GM23248 (cell line): ENCODE results near the gene CBFA2T3. TPM values are rescaled to one million over a fixed set of nuclear protein-coding genes. Genes with fewer than 3 reads are reported as not detected.

Experiments
- DNase-seq: peaks from one replicate; pipeline ENCODE4 v3.0.0-alpha.2; 2015
- H2AFZ ChIP-seq: fragments of 200-600 bp; sonication (generic); 2 replicates; pipeline ENCODE4 v1.6.1; 2016; ENCODE audit warnings: antibody characterized with exemption
- H3F3A ChIP-seq: fragments of 200-600 bp; sonication (generic); 2 replicates; pipeline ENCODE4 v1.6.1; 2016; ENCODE audit warnings: mild to moderate bottlenecking, antibody characterized with exemption, mixed run types; ENCODE audit not compliant: insufficient read depth
- H3K27ac ChIP-seq: fragments of 200-600 bp; sonication (generic); 2 replicates; pipeline ENCODE4 v1.5.1; 2016; ENCODE audit warnings: mild to moderate bottlenecking
- H3K27me3 ChIP-seq: fragments of 200-600 bp; sonication (generic); replicated peaks from 2 replicates; pipeline ENCODE4 v1.6.1; 2016; ENCODE audit warnings: mild to moderate bottlenecking; ENCODE audit not compliant: insufficient read depth
- H3K36me3 ChIP-seq: fragments of 200-600 bp; sonication (generic); 2 replicates; pipeline ENCODE4 v1.6.1; 2016; ENCODE audit warnings: low read depth, mild to moderate bottlenecking
- H3K4me1 ChIP-seq: fragments of 200-600 bp; sonication (generic); 2 replicates; pipeline ENCODE4 v1.6.1; 2016; ENCODE audit warnings: mild to moderate bottlenecking; ENCODE audit not compliant: insufficient read depth
- H3K4me2 ChIP-seq: fragments of 200-600 bp; sonication (generic); one replicate; pipeline ENCODE4 v1.6.1; 2016; ENCODE audit warnings: mild to moderate bottlenecking; ENCODE audit not compliant: unreplicated experiment
- H3K4me3 ChIP-seq: fragments of 200-600 bp; sonication (generic); 2 replicates; pipeline ENCODE4 v1.5.1; 2016; ENCODE audit warnings: mild to moderate bottlenecking
- H3K79me2 ChIP-seq: fragments of 200-600 bp; sonication (generic); 2 replicates; pipeline ENCODE4 v1.6.1; 2016; ENCODE audit warnings: mild to moderate bottlenecking; ENCODE audit not compliant: insufficient read depth
- H3K9ac ChIP-seq: fragments of 200-600 bp; sonication (generic); 2 replicates; pipeline ENCODE4 v1.6.1; 2016; ENCODE audit warnings: mild to moderate bottlenecking
- H3K9me2 ChIP-seq: fragments of 200-600 bp; sonication (generic); 2 replicates; pipeline ENCODE4 v1.6.1; 2016; ENCODE audit warnings: mixed run types, mild to moderate bottlenecking, moderate library complexity; ENCODE audit not compliant: insufficient read depth
- H3K9me3 ChIP-seq: fragments of 200-600 bp; sonication (generic); one replicate; pipeline ENCODE4 v1.6.1; 2017; ENCODE audit warnings: low read depth
- H4K20me1 ChIP-seq: fragments of 200-600 bp; sonication (generic); 2 replicates; pipeline ENCODE4 v1.6.0; 2016; ENCODE audit not compliant: insufficient read depth
- EZH2 ChIP-seq: fragments of 200-600 bp; sonication (generic); IDR thresholded peaks from 2 replicates; pipeline ENCODE4 v1.6.1; 2018; ENCODE audit warnings: antibody characterized with exemption, mild to moderate bottlenecking; ENCODE audit not compliant: insufficient read depth, poor library complexity, severe bottlenecking
- EZH2phosphoT487 ChIP-seq: fragments of 200-600 bp; sonication (generic); IDR thresholded peaks from 2 replicates; pipeline ENCODE4 v1.6.1; 2018; ENCODE audit warnings: antibody characterized with exemption, moderate library complexity, mild to moderate bottlenecking, low read depth; ENCODE audit not compliant: insufficient read depth
- WGBS, 2 experiments: methylation state at CpG; one replicate each; pipeline ENCODE4 v1.1.6; 2015 to 2017; ENCODE audit warnings: low lambda C conversion rate in 2 of 2, low coverage in 1 of 2; ENCODE audit errors: missing lambda C conversion rate in 2 of 2; 5-methylcytosine and 5-hydroxymethylcytosine counted together
- in situ Hi-C: fragments of 300-500 bp; cut with MboI; formaldehyde crosslinking; loops from 2 replicates; pipeline ENCODE4 v1.15.0; 2020
- polyA plus RNA-seq: library from polyadenylated mRNA; unstranded; fragments of >200 nt; fragmentation: Nextera tagmentation; extraction: Ambion mirVana; gene quantifications from 2 replicates; pipeline ENCODE4 v1.2.1, GENCODE V29; 2016
- total RNA-seq: library from RNA; depleted of rRNA; stranded (reverse); fragments of >200 nt; shearing (Covaris generic); gene quantifications from 2 replicates; pipeline ENCODE4 v1.2.3, GENCODE V29; 2014

CBFA2T3 gene
- total and polyA plus RNA-seq, 2 experiments from 2014 or later, result not detected

DNA sequence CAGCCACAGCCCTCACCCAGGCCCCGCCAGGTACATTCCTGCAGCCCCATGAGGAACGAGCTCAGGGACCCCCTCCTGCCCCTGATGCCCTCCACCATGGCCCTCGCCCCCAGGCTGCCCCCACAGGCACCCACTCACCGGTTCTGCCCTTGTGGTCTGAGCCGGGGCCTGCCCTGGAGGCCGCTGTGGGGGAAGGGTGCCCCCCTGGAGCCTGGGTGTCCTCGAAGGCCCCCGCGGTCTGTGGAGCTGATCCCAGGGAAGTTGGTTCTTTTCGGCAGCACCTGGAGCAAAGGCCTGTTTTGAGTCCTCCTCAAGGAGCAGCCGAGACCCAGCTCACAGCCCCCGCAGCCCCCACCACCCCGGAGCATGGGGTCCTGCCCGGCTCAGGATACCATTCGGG, 112.9 kb downstream of the CBFA2T3 start:
- no peak overlapping the region for H2AFZ ChIP-seq
- H3K4me2 ChIP-seq, result no peak overlapping the region
- H3K36me3 ChIP-seq, result no peaks in the 10 kb centered on the region
- H3F3A ChIP-seq, result no peaks in the 10 kb centered on the region
- H3K79me2 ChIP-seq, result peaks cover 2% of the 10 kb centered on the region; the same call in 1 of the 2 replicates
- no peaks in the 10 kb centered on the region for H4K20me1 ChIP-seq
- in situ Hi-C loops, result no loop called here
- no peaks in the 10 kb centered on the region for H3K4me1 ChIP-seq
- no peak overlapping the region for H3K27ac ChIP-seq
- 78 to 91% methylated on average over 8 to 12 of the region's 15 CpGs for WGBS, 2 experiments
- TF ChIP-seq EZH2 (no peak), EZH2phosphoT487 (no peak)
- H3K9ac ChIP-seq, result no peak overlapping the region
- H3K9me2 ChIP-seq, result no peaks in the 10 kb centered on the region
- H3K9me3 ChIP-seq, result no peaks in the 10 kb centered on the region
- no peak for DNase-seq
- H3K27me3 ChIP-seq, result no peaks in the 10 kb centered on the region
- H3K4me3 ChIP-seq, result no peak overlapping the region

- Histone ChIP-seq H2AFZ (no peak overlapping the region), H3K79me2 (peaks cover 7% of the 10 kb centered on the region; the same call in 1 of the 2 replicates), H3K9me3 (no peaks in the 10 kb centered on the region), H3K4me2 (no peak overlapping the region), H3K9ac (no peak overlapping the region), H4K20me1 (no peaks in the 10 kb centered on the region), H3K9me2 (no peaks in the 10 kb centered on the region), H3K4me1 (no peaks in the 10 kb centered on the region), H3F3A (no peaks in the 10 kb centered on the region), H3K36me3 (no peaks in the 10 kb centered on the region), H3K27ac (no peak overlapping the region), H3K27me3 (no peaks in the 10 kb centered on the region), H3K4me3 (no peak overlapping the region)
- WGBS, 2 experiments, result 68 to 71% methylated on average over 13 of the region's 13 CpGs
- in situ Hi-C loops, result no loop called here
- DNase-seq, result no peak
- no peak for TF ChIP-seq EZH2
- TF ChIP-seq EZH2phosphoT487, result no peak
These were observed 113.6 kb downstream of the CBFA2T3 start for GRCh38 chr16:88863426-88863825.

GRCh38 chr16:88862968-88863367, 114.0 kb downstream of the CBFA2T3 start:
- H3K4me3 ChIP-seq, result no peak overlapping the region
- H3K9me3 ChIP-seq, result no peaks in the 10 kb centered on the region

DNA sequence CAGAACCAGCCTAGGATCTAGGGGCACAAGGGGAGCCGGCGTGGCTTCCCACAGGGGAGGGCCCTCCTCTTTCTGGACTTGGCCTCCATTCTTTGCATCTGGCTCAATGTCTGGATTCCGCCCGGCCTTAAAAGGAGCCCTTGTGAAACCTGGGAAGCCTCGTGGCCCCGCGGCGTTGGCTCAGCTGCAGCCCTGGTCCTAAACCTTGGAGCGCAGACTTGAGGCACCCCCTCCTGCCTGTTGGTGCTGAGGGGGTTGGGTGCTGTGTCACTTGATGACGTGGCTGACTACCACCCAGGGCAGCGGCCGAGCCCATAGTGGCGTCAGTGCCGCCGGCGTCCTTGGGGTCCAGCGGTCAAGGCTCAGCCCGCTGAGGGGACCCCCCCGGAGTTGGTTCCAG, 115.6 kb downstream of the CBFA2T3 start:
- H3K36me3 ChIP-seq, result no peaks in the 10 kb centered on the region
- in situ Hi-C loops, result no loop called here
- WGBS, 2 experiments, result 95 to 96% methylated on average over 18 to 19 of the region's 19 CpGs
- no peaks in the 10 kb centered on the region for H3F3A ChIP-seq
- no peak overlapping the region for H3K27ac ChIP-seq
- no peaks in the 10 kb centered on the region for H3K27me3 ChIP-seq
- DNase-seq, result no peak
- H3K9ac ChIP-seq, result no peak overlapping the region
- no peak overlapping the region for H2AFZ ChIP-seq
- no peak overlapping the region for H3K4me3 ChIP-seq
- peaks cover 10% of the 10 kb centered on the region; the same call in 1 of the 2 replicates for H3K79me2 ChIP-seq
- no peaks in the 10 kb centered on the region for H3K9me2 ChIP-seq
- no peaks in the 10 kb centered on the region for H4K20me1 ChIP-seq
- TF ChIP-seq EZH2phosphoT487 (no peak), EZH2 (no peak)
- H3K4me1 ChIP-seq, result peaks cover 5% of the 10 kb centered on the region; the same call in 1 of the 2 replicates
- H3K9me3 ChIP-seq, result no peaks in the 10 kb centered on the region
- H3K4me2 ChIP-seq, result no peak overlapping the region

More at GRCh38 chr16:88862968-88863367, 114.0 kb downstream of the CBFA2T3 start:
- H3K27me3 ChIP-seq, result no peaks in the 10 kb centered on the region
- peaks cover 10% of the 10 kb centered on the region; the same call in 1 of the 2 replicates for H3K79me2 ChIP-seq
- H3F3A ChIP-seq, result no peaks in the 10 kb centered on the region
- H3K9me2 ChIP-seq, result no peaks in the 10 kb centered on the region
- H3K36me3 ChIP-seq, result no peaks in the 10 kb centered on the region
- no peak for DNase-seq
- H4K20me1 ChIP-seq, result no peaks in the 10 kb centered on the region
- no peak overlapping the region for H3K27ac ChIP-seq
- H2AFZ ChIP-seq, result no peak overlapping the region
- WGBS, 2 experiments, result 91 to 92% methylated on average over 25 of the region's 25 CpGs
- H3K4me1 ChIP-seq, result peaks cover 3% of the 10 kb centered on the region; the same call in 1 of the 2 replicates
- in situ Hi-C loops, result no loop called here
- H3K9ac ChIP-seq, result no peak overlapping the region
- TF ChIP-seq EZH2, result no peak
- TF ChIP-seq EZH2phosphoT487, result no peak
- no peak overlapping the region for H3K4me2 ChIP-seq
